ENCODE results near the gene GJA10.
A peak's percentile ranks its signal among the peaks of the same experiment; 100 is the strongest.

GJA10 gene

DNA sequence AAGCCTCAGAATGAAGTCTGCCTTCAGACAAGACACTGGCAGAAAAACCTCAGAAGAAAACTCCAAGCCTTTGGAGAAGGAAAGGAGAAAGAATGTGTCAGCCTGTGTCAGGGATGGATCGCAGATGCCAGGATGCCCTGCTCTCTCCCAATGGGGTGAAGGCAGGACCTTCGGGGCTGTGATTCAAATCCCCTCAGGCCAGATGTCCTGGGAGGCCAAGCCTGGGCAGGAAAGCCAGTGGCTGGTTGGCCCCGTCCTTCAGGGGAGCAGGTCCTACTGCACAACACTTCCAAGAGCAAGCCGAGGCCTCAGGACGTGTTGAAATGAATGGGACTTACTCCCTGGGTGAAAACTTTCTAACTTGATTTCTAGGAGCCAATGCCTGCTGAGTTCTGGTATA is 36.5 kb downstream of the GJA10 start:
- no peak overlapping the region for H3K27ac ChIP-seq (ENCODE audit: low read length)
- DNase-seq (ENCODE audit: low read depth, low spot score) = no peak
- no CpG with 5 or more reads among the region's 5 CpGs for WGBS (ENCODE audit: insufficient coverage, insufficient read length)
- no peaks in the 10 kb centered on the region for H3K9me3 ChIP-seq (ENCODE audit: control insufficient read depth, insufficient read depth, low read length)
- no peaks in the 10 kb centered on the region for H3K27me3 ChIP-seq (ENCODE audit: control insufficient read depth, insufficient read depth, low read length)
- no peaks in the 10 kb centered on the region for H3K36me3 ChIP-seq (ENCODE audit: control insufficient read depth, insufficient read depth, low read length)
- no peak overlapping the region for H3K4me3 ChIP-seq (ENCODE audit: low read length)
- H3K4me1 ChIP-seq (ENCODE audit: control insufficient read depth, insufficient read depth, low read length) = no peaks in the 10 kb centered on the region; the same call in 1 of the 2 replicates

GRCh38 chr6:89932245-89932802 is 38.1 kb downstream of the GJA10 start:
- H3K36me3 ChIP-seq (ENCODE audit: control insufficient read depth, insufficient read depth, low read length) = no peaks in the 10 kb centered on the region
- no peaks in the 10 kb centered on the region for H3K9me3 ChIP-seq (ENCODE audit: control insufficient read depth, insufficient read depth, low read length)
- H3K27ac ChIP-seq (ENCODE audit: low read length) = no peak overlapping the region
- WGBS (ENCODE audit: insufficient coverage, insufficient read length) = no CpG with 5 or more reads among the region's 22 CpGs
- no peaks in the 10 kb centered on the region for H3K27me3 ChIP-seq (ENCODE audit: control insufficient read depth, insufficient read depth, low read length)
- H3K4me3 ChIP-seq (ENCODE audit: low read length) = no peak overlapping the region
- DNase-seq (ENCODE audit: low read depth, low spot score) = no peak
- H3K4me1 ChIP-seq (ENCODE audit: control insufficient read depth, insufficient read depth, low read length) = no peaks in the 10 kb centered on the region; the same call in 1 of the 2 replicates

GRCh38 chr6:89934685-89935366 is 40.6 kb downstream of the GJA10 start:
- H3K4me1 ChIP-seq (ENCODE audit: control insufficient read depth, insufficient read depth, low read length) = no peaks in the 10 kb centered on the region; the same call in 1 of the 2 replicates
- no peaks in the 10 kb centered on the region for H3K27me3 ChIP-seq (ENCODE audit: control insufficient read depth, insufficient read depth, low read length)
- WGBS (ENCODE audit: insufficient coverage, insufficient read length) = no CpG with 5 or more reads among the region's 19 CpGs
- H3K4me3 ChIP-seq (ENCODE audit: low read length) = no peak overlapping the region
- no peak overlapping the region for H3K27ac ChIP-seq (ENCODE audit: low read length)
- H3K36me3 ChIP-seq (ENCODE audit: control insufficient read depth, insufficient read depth, low read length) = no peaks in the 10 kb centered on the region
- no peaks in the 10 kb centered on the region for H3K9me3 ChIP-seq (ENCODE audit: control insufficient read depth, insufficient read depth, low read length)
- DNase-seq (ENCODE audit: low read depth, low spot score) = no peak

GRCh38 chr6:89936177-89936576 is 41.9 kb downstream of the GJA10 start:
- no peaks in the 10 kb centered on the region for H3K27me3 ChIP-seq (ENCODE audit: control insufficient read depth, insufficient read depth, low read length)
- no peak overlapping the region for H3K4me3 ChIP-seq (ENCODE audit: low read length)
- no peaks in the 10 kb centered on the region for H3K4me1 ChIP-seq (ENCODE audit: control insufficient read depth, insufficient read depth, low read length)
- H3K9me3 ChIP-seq (ENCODE audit: control insufficient read depth, insufficient read depth, low read length) = no peaks in the 10 kb centered on the region
- H3K27ac ChIP-seq (ENCODE audit: low read length) = no peak overlapping the region
- no peak for DNase-seq (ENCODE audit: low read depth, low spot score)
- WGBS (ENCODE audit: insufficient coverage, insufficient read length) = no CpG with 5 or more reads among the region's 1 CpG
- H3K36me3 ChIP-seq (ENCODE audit: control insufficient read depth, insufficient read depth, low read length) = no peaks in the 10 kb centered on the region

GRCh38 chr6:89938014-89938413 is 43.7 kb downstream of the GJA10 start:
- no peak overlapping the region for H3K4me3 ChIP-seq (ENCODE audit: low read length)
- DNase-seq (ENCODE audit: low read depth, low spot score) = no peak
- H3K27me3 ChIP-seq (ENCODE audit: control insufficient read depth, insufficient read depth, low read length) = no peaks in the 10 kb centered on the region
- WGBS (ENCODE audit: insufficient coverage, insufficient read length) = no CpG with 5 or more reads among the region's 12 CpGs
- no peaks in the 10 kb centered on the region for H3K36me3 ChIP-seq (ENCODE audit: control insufficient read depth, insufficient read depth, low read length)
- no peaks in the 10 kb centered on the region for H3K4me1 ChIP-seq (ENCODE audit: control insufficient read depth, insufficient read depth, low read length)
- no peaks in the 10 kb centered on the region for H3K9me3 ChIP-seq (ENCODE audit: control insufficient read depth, insufficient read depth, low read length)
- H3K27ac ChIP-seq (ENCODE audit: low read length) = no peak overlapping the region

GRCh38 chr6:89939144-89939543 is 44.9 kb downstream of the GJA10 start:
- Histone ChIP-seq H3K27me3 (ENCODE audit: control insufficient read depth, insufficient read depth, low read length) (no peaks in the 10 kb centered on the region), H3K9me3 (ENCODE audit: control insufficient read depth, insufficient read depth, low read length) (no peaks in the 10 kb centered on the region), H3K4me1 (ENCODE audit: control insufficient read depth, insufficient read depth, low read length) (no peaks in the 10 kb centered on the region), H3K4me3 (ENCODE audit: low read length) (no peak overlapping the region), H3K36me3 (ENCODE audit: control insufficient read depth, insufficient read depth, low read length) (no peaks in the 10 kb centered on the region), H3K27ac (ENCODE audit: low read length) (no peak overlapping the region)
- no peak for DNase-seq (ENCODE audit: low read depth, low spot score)
- WGBS (ENCODE audit: insufficient coverage, insufficient read length) = no CpG with 5 or more reads among the region's 2 CpGs

GRCh38 chr6:89940225-89941027 is 46.2 kb downstream of the GJA10 start:
- no peaks in the 10 kb centered on the region for H3K36me3 ChIP-seq (ENCODE audit: control insufficient read depth, insufficient read depth, low read length)
- WGBS (ENCODE audit: insufficient coverage, insufficient read length) = no CpG with 5 or more reads among the region's 9 CpGs
- H3K27me3 ChIP-seq (ENCODE audit: control insufficient read depth, insufficient read depth, low read length) = no peaks in the 10 kb centered on the region
- no peaks in the 10 kb centered on the region for H3K9me3 ChIP-seq (ENCODE audit: control insufficient read depth, insufficient read depth, low read length)
- H3K4me1 ChIP-seq (ENCODE audit: control insufficient read depth, insufficient read depth, low read length) = no peaks in the 10 kb centered on the region
- no peak overlapping the region for H3K4me3 ChIP-seq (ENCODE audit: low read length)
- DNase-seq (ENCODE audit: low read depth, low spot score) = peak; percentile 64
- H3K27ac ChIP-seq (ENCODE audit: low read length) = no peak overlapping the region

GRCh38 chr6:89941031-89941762 is 46.9 kb downstream of the GJA10 start:
- Histone ChIP-seq H3K36me3 (ENCODE audit: control insufficient read depth, insufficient read depth, low read length) (no peaks in the 10 kb centered on the region), H3K4me3 (ENCODE audit: low read length) (no peak overlapping the region), H3K4me1 (ENCODE audit: control insufficient read depth, insufficient read depth, low read length) (no peaks in the 10 kb centered on the region), H3K9me3 (ENCODE audit: control insufficient read depth, insufficient read depth, low read length) (no peaks in the 10 kb centered on the region), H3K27ac (ENCODE audit: low read length) (no peak overlapping the region), H3K27me3 (ENCODE audit: control insufficient read depth, insufficient read depth, low read length) (no peaks in the 10 kb centered on the region)
- DNase-seq (ENCODE audit: low read depth, low spot score) = no peak
- no CpG with 5 or more reads among the region's 15 CpGs for WGBS (ENCODE audit: insufficient coverage, insufficient read length)

DNA sequence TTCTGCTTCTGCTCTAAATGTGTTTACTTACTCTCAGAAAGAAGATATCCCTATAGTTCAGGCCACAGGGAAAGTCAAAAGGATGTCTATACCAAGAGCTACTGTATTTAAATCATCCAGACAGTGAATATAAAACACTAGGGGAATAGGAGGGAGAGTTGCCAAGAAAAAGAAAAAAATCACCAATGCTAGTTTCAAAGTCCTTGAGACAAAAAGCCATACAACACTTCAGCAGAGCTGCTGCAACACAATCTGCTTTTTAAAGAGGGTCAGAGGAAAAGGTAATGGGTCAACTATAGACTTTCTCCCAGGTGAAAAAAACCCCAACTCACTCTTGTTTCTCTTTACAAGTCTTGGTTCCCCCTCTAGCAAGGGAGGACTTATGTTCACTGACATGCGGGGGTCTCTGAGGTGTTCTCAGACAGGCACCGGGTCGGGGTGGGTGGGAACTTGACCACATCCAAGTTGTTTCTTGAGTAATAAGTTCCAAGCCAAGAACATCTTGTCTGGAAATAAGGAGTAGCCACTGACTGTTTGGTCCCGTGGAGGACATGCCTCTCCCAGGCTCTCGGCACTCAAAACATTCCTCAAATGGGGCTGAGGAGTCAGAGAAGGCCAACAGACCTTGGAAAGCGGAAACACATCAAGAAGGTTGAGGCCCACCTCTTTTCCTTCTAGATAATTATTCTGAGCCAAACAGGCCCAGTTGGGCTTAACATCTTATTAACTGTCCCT is 47.7 kb downstream of the GJA10 start:
- Histone ChIP-seq H3K4me1 (ENCODE audit: control insufficient read depth, insufficient read depth, low read length) (no peaks in the 10 kb centered on the region), H3K4me3 (ENCODE audit: low read length) (no peak overlapping the region), H3K27me3 (ENCODE audit: control insufficient read depth, insufficient read depth, low read length) (no peaks in the 10 kb centered on the region), H3K9me3 (ENCODE audit: control insufficient read depth, insufficient read depth, low read length) (no peaks in the 10 kb centered on the region), H3K27ac (ENCODE audit: low read length) (no peak overlapping the region), H3K36me3 (ENCODE audit: control insufficient read depth, insufficient read depth, low read length) (no peaks in the 10 kb centered on the region)
- DNase-seq (ENCODE audit: low read depth, low spot score) = no peak
- WGBS (ENCODE audit: insufficient coverage, insufficient read length) = no CpG with 5 or more reads among the region's 6 CpGs

DNA sequence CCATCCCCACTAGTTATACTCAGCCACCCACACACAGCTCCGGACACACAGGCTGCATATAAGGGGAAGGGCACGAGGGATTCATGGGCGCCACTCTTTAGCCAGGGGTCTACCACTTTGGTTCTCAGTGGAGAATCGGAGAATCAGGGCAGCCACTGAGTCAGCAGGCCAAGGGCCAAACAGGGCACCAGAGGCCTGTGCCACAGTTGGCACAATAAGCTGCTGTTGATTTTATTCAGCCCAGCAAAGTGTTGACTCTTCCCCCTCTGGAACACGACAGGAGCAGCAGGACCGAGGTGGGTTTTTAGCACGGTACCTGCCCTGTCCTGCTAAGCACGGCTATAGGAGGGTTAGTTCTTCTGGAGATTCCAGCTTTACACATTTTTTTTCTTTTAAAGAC is 48.3 kb downstream of the GJA10 start:
- no peak for DNase-seq (ENCODE audit: low read depth, low spot score)
- Histone ChIP-seq H3K27ac (ENCODE audit: low read length) (no peak overlapping the region), H3K27me3 (ENCODE audit: control insufficient read depth, insufficient read depth, low read length) (no peaks in the 10 kb centered on the region), H3K4me3 (ENCODE audit: low read length) (no peak overlapping the region), H3K36me3 (ENCODE audit: control insufficient read depth, insufficient read depth, low read length) (no peaks in the 10 kb centered on the region), H3K9me3 (ENCODE audit: control insufficient read depth, insufficient read depth, low read length) (no peaks in the 10 kb centered on the region), H3K4me1 (ENCODE audit: control insufficient read depth, insufficient read depth, low read length) (no peaks in the 10 kb centered on the region)
- WGBS (ENCODE audit: insufficient coverage, insufficient read length) = no CpG with 5 or more reads among the region's 8 CpGs
